Islet precursor cell (in vitro differentiated cells): ENCODE data around the gene CTU2.
A peak's percentile ranks its signal among the peaks of the same experiment; 100 is the strongest.

Experiments
- DNase-seq: peaks from one replicate; pipeline ENCODE4 v3.0.0-alpha.2; 2018

The CTU2 gene

DNA sequence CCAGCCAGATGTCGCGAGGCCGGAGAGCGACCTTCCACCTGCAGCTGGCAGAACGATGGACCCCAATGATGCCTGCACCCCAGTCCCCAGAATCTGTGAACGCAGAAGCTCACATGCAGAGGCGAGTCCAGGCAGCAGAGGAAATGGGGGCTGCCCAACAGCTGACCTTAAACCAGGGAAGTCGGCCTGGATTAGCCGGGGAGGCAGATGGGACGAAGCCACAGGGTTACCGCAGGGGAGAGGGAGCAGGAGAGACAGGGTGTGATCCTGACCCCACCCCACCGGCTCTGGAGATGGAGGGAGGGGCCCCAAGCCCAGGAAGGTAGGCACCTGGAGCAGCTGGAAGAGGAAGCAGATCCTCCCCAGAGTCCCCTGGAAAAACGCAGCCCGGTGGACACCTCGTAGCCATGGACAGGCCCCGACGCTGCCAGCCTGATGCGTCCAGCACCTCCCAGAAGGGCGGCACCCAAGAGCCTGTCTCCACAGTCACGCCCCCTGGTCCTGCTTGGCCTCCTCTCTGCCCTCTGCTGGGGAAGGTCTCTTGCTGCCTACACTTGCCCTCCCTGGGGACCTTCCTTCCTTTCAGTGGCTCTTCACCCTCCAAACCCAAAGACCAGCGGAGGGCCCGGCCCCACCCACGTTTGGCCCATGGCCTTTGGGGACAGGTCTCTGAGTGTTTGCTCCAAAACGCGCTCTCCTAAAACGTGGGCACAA is 41.4 kb downstream of the CTU2 start:
- DNase-seq, result peak; percentile 85

DNA sequence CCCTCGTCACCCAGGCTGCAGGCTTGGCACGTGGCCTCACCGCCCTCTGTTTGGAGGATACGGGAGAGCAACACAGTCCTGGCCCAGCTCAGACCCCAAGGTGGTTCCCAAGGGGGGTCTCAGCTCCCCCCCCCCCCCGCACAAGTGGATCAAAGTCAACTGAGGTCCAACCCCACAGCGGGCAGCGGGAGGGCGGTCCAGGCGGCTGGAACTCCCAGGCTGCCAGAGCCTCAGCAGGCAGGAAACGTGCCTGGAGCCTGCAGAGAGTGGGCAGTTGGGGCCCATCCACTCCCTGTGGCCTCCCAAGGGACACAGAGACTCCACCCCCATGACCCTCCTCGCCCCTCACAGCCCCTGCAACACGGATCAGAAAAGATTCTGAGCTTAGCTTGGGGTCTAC is 42.1 kb downstream of the CTU2 start:
- no peak for DNase-seq

DNA sequence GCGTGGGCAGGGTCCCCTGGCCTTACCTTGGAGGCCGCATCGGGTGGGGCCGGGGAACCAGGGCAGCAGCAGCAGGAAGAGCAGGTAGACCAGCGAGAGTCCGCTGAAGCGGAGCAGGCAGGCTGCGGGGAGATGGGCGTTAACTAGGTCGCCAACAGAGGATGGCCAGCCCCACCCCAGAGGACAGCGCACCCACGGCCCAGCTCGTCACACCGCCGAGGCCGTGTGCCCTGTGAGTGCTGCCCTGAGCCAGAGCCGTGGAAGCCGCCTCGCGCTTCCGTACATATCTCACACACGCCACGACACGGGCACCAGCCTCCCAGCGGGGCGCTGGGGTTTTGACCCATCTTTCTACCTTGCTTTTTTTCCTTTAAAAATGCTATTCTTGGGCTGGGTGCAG is 43.1 kb downstream of the CTU2 start:
- no peak for DNase-seq

DNA sequence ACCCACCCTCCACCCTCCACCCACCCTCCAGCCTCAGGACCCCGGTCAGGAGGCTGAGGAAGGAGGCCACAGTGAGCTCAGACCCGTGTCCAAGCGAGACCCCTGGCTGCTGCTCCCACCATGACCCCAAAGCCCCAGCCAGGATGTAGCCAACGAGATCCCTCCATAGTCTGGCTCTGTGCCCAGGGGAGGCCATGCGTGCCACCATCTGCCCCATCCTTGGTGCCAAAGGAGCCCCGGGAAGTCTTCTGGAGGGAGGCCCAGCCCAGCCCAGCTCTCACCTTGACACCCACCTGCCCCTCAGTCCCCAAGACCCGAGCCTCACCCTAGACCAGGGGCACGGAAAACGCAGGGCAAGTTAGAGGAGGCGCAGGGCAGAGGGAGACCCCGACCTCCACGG is 44.6 kb downstream of the CTU2 start:
- DNase-seq, result no peak

DNA sequence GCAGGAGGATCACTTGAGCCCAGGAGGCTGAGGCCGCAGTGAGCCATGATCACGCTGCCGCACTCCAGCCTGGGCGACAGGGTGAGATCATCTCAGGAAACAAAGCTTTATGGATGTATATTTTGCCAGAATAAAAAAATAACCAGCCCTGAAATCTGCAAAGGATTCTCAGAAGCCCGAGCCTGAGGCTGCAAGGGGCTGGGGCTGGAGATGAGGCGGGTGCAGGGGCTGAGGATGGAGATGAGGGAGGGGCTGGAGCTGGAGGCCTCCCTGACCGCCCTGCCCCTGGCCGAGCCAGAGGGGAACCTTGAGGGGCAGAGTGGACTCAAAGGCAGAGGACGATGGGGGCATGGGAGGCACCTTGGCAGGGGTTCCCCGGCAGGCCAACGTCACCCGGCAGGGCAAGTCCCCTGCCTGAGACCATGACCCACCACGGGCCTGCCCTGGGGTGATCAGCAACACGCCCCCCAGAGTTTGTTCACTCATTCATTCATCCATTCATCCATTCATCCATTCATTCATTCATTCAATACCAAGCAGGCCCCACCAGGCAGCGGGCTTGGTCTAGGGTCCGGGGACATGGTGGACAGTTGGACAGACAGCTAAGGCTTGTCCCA is 46.2 kb downstream of the CTU2 start:
- no peak for DNase-seq

DNA sequence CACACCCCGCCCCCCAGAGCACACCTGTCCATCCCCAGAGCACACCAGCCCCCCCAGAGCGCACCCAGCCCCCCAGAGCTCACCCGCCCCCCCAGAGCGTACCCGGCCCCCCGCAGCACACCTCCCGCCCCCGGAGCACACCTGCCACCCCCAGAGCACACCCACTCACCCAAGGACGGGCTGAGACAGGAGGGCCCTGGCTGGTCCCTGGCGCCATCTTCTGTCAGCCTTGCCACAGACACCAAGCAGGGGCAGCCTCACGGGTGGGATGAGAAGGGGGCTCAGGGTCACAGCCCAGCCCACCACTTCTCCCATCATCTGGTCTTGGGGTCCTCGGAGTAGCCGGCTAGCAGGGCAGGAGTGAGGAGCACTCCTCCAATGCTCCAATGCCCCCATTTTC is 46.9 kb downstream of the CTU2 start:
- DNase-seq, result no peak

DNA sequence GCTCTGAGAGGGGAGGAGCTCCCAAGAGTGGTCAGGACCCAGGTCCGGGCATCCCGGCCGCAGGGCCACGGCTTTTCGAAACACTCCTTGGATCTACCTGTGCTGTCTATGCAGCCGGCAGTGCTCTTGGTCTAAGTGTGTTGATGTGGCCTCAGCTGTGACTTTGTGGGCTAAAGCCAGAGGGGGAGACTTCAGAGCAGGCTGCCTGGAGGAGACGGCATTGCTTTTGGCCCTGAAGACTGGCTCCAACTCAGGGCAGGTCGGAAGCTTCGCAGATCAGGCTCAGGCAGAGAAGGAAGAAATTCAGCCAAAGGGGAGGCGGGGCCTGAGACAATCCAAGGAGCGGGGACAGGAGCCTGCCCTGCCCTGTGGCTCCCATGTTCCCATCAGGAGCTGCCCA is 47.3 kb downstream of the CTU2 start:
- no peak for DNase-seq

DNA sequence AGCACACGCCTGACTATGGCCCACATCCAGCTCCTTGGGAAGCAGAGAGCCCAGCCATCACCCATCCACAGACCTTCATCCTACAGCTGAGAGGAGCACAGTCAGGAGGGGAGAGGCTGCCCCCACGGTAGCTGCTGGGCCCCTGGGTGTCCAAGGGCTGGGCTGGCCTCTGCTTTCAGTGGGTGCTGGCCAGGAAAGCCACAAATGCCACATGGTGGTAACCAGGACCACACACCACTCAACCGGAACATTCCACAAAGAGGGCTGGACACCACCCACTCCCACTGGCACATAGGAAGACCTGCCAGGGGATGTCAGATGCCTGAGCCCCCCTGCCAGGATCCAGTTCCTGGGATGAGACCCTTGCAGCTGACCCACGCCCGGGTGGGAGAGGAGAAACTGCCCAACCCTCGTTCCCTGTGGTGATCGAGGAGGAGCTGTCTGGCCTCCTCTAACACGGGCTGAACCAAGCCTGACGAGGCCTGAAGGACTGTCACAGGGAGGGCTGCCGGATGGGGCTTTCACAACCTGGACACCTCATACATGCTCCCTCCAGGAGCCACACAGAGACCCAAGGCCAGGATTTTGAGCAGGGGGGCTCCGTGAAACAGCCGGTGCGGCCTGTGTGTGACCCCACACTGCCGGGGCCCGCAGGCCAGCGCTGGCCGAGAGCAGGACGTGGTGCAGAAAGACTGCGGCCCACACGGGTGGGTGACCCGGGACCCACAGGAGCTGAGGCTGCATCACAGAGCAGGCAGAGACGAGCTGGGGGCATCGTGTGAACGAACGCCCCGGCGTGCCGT is 48.0 kb downstream of the CTU2 start:
- no peak for DNase-seq

DNA sequence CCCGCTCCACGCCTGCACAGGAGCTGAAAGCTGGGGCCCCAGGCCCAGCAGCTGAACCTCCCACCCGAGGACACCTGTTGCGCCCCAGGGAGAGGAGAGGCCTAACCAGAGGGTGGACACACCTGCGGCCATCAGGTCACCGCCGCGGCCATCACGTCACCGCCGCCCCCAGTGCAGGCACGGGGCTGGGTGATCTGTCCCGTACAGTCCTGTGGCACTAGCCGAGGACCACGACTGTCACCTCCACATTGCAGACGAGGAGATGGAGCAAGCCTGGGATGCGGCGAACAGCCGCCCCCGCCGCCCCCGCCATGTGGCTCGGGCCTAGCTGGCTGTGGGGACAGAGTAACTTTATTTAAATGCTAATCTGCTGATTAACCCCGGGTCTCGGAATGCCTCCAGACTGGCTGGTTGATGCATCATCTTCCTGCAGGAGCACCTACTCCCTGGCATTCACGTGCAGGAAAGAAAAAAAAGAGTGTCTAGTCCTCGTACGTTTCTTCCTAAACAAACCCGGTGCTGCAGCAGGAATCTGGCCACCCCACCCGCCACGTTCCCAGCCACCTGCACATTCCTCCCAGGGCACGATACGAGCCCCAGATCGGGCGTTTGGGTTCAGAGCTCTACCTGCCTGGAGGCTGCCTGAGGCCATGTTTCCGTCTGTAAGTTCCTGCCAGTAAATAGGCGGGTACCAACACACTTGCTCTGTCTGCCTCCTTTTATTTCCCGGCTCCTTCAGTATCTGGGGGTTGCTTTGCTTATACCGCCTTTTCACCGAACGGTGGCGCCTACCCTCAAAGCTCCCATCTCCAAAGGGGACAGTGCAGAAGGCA is 48.8 kb downstream of the CTU2 start:
- peak; percentile 80 for DNase-seq

DNA sequence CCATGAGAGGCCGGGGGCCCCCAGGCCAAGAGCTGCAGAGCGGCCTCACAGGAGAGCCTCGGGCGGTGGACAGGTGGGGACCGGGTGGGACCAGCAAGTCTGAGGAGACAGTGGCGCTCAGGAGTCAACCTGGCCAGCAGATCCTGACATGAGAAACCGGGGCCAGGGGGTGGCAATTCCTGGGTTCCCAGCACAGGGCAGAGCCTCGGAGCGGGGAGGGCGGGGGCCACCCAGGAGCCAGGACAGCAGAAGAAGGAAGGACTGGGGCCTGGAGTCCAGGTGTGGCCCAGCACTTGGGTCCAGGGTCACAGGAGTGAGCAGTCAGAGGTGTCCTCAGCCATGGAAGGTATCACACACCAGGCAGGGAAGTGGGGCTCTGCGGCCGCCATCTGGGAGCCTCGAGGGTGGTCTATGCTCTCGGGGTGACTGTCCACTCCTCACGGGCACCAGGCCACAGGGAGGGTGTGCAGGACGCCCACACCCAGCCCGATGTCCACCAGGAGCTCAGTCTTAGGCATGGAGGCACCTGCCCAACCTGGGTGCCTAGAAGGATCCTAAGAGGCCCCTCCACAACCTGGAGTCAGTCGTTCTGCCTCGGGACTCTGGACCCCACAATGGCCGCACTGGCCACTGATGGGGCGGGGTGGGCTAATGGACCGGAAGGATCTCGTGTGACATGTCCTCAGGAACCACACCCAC is 49.6 kb downstream of the CTU2 start:
- DNase-seq, result no peak

DNA sequence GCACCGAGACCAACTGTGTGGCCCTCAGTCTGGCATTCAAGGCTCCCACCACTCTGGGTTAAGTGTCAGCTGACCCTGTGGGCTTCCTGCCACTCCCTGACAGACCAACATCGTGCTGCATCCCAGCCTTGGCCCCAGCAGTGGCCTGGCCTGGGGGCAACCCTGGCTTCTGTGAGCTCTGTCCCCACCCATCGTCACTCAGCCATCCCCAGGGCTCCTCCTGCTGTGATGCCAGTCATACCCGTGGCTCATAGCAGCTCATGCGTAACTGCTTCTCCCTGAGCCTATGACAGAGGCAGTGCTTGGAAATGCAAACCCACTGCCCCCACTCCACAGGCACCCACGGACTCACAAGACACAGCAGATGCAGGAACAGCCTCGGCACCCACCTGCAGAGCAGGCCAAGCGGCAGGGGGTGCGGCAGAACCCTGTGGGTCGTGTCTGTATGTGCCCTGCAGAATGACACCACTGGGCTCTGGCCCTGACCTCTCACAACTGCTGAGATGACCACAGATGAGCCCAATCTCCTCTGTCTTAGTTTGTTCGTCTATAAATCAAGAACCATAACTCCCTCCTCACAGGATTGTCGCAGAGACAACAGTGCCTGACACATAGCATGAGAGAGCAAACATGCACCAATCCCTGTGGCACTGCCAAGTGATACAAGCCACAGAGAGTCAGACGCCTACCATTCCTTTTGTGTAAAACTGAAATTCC is 52.1 kb downstream of the CTU2 start:
- no peak for DNase-seq

DNA sequence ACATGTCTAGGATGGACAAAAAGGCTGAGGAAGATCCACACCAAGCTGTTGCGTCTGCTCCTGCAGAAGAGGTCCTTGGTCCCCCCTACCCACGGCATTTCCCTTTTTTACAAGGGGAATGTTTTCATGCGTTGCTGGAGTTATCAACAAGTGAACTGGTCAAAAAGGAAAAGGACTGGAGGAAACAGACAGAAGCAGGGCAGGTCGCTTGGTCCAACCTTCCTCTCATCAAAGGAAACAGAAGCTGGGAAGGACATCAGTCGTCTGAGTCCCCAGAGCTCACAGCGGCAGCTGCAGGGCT is 52.6 kb downstream of the CTU2 start:
- DNase-seq, result no peak

DNA sequence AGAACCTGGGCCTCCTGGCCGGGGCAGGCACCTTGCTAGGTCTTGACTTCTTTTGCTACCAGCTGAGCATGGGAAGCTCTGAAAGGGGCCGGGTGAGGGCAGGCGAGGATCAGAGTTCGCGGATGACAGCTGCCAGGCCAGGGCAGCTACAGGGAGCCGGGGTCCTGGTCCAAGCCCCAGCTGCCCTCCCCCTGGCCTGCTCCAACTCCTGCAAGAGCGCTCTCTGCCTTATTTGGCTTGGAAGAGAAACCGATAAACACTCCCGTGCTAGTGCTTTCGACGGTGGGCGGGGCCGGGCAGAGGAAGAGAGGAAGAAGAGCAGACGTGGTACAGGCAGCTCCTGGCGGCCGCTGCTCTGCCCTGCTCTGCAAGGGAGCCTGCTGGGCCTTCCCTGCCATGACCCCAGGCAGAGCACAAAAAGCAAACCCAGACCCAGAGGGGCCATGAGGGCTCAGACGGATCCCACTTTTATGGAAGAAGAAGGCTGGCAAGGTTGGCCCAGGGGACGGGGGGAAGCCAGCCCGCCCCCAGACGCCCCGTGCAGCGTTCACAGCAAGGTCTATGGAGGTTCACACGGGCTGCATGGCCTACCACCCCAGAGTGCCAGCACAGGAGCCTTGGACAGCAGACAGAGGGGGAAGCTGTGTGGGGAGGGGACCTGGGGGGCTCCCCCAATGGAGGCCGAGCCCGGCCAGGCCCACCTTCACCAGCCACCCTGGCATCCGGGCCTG is 53.1 kb downstream of the CTU2 start:
- DNase-seq, result peak; percentile 84

DNA sequence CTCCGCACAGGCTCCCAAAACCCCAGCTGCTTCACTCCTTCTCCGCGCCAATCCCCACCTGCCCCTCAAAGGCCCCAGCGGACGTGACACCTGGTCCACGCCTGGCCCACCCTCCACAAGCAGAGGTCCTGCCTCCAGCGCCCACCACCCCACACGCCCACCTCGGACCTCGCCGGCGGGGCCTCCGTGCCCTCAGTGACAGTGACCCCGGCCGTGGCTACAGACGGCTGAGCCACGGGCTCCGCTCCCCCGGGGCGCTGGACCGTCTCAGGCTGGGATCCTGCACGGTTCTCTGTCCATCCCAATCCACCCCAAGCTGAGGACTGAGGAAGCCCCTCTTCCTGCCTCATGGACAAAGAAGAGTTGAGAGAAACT is 53.7 kb downstream of the CTU2 start:
- DNase-seq, result no peak

DNA sequence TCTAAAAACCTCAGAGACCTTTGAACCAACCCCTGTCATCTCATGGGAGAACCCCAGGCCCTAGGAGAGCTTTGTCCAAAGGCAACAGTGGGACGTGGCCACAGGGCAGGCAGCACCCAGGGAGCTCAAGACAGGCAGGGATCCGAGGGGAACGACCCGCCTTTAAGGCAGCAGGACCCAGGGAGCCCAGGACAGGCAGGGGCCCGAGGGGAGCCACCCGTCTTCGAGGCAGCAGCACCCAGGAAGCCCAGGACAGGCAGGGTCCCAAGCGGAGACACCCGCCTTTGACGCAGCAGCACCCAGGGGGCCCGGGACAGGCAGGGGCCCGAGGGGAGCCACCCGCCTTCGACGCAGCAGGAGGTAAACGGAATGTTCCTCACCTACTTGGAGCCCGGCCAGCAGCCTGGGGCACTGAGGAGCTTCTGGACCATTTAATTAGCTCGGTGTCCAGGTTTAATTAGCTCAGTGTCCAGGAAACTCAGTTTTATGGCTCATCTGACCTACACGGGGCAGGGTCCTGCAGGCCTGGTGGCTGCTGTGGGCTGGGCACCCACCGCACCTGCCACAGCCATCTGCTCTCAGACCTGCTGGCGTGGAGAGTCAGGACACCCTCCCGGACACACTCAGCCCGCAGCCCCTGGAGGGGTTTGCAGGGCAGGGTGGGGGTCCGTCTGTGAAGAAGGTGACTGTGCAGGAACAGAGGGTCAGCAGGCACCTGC is 54.3 kb downstream of the CTU2 start:
- DNase-seq, result no peak

DNA sequence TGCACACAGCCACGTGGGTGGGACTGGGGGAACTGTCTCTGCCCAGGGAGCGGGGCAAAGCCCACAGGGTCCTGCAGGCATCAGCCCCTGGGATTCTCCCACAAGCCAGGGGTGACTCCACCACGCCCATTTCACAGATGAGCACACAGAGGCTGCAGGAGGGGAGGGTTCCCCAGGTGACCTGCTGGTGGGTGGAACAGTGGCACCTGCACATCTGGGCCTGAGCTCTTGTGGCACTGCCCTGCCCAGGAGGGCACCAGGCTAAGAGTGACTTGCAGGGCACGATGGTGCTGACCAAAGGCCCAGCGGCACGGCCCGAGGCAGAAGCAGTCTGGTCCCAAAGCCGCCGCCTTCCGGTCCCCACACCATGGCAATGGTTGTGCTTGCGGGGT is 54.8 kb downstream of the CTU2 start:
- no peak for DNase-seq

DNA sequence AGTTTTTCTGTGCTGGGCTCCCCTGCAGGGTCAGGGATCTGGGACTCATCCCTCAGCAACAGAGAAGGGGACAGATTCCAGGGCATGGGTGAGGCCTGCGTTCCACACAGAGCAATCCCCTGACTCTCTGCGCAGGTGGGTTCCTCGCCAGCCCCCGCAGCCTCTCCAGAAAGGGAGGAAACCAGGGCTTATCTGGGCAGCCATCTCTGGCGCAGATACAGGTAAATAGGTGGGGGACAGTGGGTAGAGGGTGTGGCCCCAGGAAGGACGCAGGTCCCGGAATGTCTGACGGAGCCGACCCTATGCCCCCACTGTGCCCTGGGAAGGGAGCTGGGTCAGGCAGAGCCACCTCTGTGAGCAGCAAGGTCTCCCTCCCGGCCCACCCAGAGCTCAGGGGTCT is 55.5 kb downstream of the CTU2 start:
- no peak for DNase-seq

DNA sequence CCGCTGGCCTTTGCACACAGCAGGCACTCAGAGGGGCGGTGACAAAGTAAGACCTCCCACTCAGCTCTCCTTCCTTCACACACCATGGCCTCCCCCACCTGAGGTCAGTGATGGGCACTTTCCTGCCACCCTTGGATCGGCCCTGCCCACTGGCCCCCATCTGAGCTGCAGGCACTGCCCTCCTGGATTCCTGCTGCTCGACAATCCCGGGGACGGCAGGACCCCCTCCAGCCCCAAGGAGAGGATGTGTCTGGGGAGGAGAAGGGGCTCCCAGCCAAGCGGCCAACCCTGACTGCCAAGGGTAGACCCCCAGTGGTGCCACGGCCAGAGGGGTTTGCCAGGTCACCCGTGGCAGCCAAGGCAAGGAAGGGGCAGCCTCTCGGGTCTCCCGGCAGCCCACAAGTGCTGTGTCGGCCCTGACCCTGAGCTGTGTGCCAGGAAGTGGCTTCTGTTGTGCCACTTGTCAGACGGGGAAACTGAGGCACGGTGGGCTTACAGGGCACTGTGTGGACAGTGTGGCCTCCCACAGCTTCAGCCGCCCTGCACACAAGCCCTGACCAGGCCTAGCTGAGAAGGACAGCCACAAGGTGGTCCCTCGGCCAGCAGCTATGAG is 56.1 kb downstream of the CTU2 start:
- no peak for DNase-seq

DNA sequence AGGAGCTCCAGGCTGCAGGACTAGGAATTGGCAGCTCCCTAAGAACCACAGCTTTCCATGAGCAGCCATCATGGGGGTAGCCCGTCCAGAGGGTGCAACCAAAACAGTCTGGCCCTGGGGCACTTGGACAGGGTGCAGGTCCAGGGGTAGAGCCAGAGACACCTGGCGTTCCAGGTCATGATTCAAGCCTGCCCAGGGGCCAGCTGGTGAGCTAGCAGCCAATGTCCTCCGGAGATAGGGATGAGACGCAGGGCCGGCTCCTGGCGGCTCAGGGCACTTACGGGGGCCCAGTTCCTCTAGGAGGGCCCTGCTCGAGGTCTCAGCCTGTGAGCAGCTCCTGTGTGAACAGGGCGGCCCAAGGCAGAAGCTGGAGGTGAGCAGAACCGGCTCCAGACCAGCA is 56.6 kb downstream of the CTU2 start:
- no peak for DNase-seq

DNA sequence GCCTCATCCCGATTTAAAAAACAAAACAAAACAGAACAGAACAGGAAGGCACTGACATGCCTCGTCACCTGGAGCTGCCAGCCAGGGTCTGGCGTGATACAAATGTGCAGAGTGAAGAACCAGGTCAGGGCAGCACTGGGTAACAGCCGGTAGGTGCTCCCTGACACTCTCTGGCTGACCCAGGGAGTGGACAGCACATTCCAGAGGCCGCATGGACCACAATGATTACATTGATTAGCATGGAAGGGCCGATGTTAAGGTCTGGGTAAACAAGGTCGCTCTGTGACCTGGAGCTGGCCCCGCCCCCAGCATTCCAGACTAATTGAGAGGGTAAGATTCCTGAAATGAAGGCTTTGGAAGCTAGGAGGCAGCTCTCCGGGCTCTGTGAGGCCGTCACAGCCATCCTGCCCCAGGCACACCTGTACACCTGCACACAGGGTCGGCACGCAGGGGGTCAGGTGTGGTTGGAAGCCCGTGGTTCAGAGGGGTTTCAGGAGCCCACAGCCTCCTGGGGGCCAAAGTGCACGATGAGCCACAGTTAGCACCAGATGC is 57.3 kb downstream of the CTU2 start:
- DNase-seq, result peak; percentile 98
